HEK293T (cell line): ENCODE data around the gene SAMHD1.

Experiments
- BHLHE40 ChIP-seq: fragments of 450-650 bp; IDR thresholded peaks from 2 replicates; pipeline ENCODE4 v1.6.1; 2016; ENCODE audit warnings: mild to moderate bottlenecking, moderate library complexity, borderline replicate concordance
- FOXA1 ChIP-seq: fragments of 450-650 bp; IDR thresholded peaks from 2 replicates; pipeline ENCODE4 v1.6.1; 2016; ENCODE audit warnings: mild to moderate bottlenecking
- FOXK2 ChIP-seq: fragments of 450-650 bp; IDR thresholded peaks from 2 replicates; pipeline ENCODE4 v1.6.1; 2016; ENCODE audit warnings: mild to moderate bottlenecking
- FOXM1 ChIP-seq: fragments of 450-650 bp; IDR thresholded peaks from 2 replicates; pipeline ENCODE4 v1.6.1; 2017; ENCODE audit warnings: mild to moderate bottlenecking, borderline replicate concordance
- HDGF ChIP-seq: fragments of 450-650 bp; IDR thresholded peaks from 2 replicates; pipeline ENCODE4 v1.6.1; 2017; ENCODE audit warnings: antibody characterized with exemption, borderline replicate concordance
- L3MBTL2 ChIP-seq: fragments of 450-650 bp; conservative IDR thresholded peaks from 2 replicates; pipeline ENCODE4 v1.6.1; 2016; ENCODE audit warnings: mild to moderate bottlenecking
- LEF1 ChIP-seq: fragments of 450-650 bp; IDR thresholded peaks from 2 replicates; pipeline ENCODE4 v1.6.1; 2017; ENCODE audit warnings: mild to moderate bottlenecking, borderline replicate concordance
- SP1 ChIP-seq: fragments of 450-650 bp; IDR thresholded peaks from 2 replicates; pipeline ENCODE4 v1.6.1; 2017
- SUZ12 ChIP-seq: fragments of 450-650 bp; IDR thresholded peaks from 2 replicates; pipeline ENCODE4 v1.6.1; 2016; ENCODE audit warnings: mild to moderate bottlenecking
- TARDBP ChIP-seq: fragments of 450-650 bp; IDR thresholded peaks from 2 replicates; pipeline ENCODE4 v1.6.1; 2016

DNA sequence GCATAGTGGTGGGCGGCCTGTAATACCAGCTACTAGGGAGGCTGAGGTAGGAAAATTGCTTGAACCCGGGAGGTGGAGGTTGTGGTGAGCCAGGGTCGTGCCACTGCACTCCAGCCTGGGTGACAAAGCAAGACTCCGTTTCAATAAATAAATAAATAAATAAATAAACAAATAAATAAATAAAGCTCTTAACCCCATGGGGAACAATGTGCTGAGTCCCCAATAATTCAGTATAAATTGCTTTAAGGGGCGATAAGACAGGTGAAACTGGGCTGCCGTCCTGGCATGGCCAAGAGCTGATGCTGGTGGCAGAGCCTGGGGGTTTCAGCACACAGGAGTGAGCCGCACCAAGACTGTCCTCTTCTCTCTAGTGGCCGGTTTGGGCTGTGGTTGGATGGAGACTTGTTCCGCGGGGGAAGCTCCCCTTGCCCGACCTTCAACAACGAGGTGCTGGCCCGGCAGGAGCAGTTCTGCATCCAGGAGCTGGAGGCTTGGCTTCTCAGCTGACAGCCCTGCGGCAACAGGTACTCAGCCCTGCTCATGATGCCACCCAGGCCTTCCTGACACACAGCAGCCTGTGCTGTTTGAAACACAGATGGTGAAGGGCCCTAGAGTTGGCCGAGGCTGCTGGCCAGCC, 62.5 kb downstream of the SAMHD1 start:
- TF ChIP-seq LEF1, result no peak
- TF ChIP-seq HDGF, result no peak
- TF ChIP-seq SP1, result no peak
- no peak for TF ChIP-seq TARDBP
- no peak for TF ChIP-seq FOXK2
- TF ChIP-seq SUZ12, result no peak
- no peak for TF ChIP-seq BHLHE40
- TF ChIP-seq L3MBTL2, result no peak
- TF ChIP-seq FOXA1, result no peak
- TF ChIP-seq FOXM1, result no peak
